GM12865 (cell line): Measurements from ENCODE around the gene ARID5B.

ENCODE experiments used
- DNase-seq: peaks from one replicate; pipeline ENCODE4 v3.0.0; 2010; ENCODE audit warnings: low read depth
- H3K4me3 ChIP-seq: 2 replicates; pipeline ENCODE4 v1.5.1; 2011; ENCODE audit warnings: mild to moderate bottlenecking, low read depth, low read length, control low read depth
- CTCF ChIP-seq: IDR thresholded peaks from 2 replicates; pipeline ENCODE4 v1.5.1; 2011; ENCODE audit warnings: low read length, control low read depth, low read depth, inconsistent platforms; ENCODE audit not compliant: insufficient read depth; ENCODE audit errors: missing control alignments

Gene ARID5B

DNA sequence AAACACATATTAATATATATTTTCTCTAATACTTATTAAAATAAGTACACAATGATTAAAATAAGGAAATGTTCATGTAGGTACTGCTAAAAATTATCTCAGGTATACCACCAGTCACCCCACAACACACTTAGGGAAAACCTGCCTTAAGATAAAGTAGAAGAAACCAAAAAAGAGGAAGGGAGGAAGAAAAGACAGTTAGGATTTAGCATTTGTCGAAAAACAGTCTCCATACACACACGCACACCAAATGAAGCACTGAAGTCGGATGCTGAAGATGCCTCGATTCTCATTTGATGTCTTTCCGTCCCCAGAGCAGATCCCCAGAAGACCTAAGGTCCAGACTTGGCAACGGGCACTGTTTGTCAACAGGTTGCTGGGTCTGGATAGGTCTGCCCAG is 30.0 kb upstream of the ARID5B start:
- no peak for DNase-seq
- H3K4me3 ChIP-seq = no peak overlapping the region
- no peak for TF ChIP-seq CTCF

- DNase-seq = no peak
- H3K4me3 ChIP-seq = no peak overlapping the region
- TF ChIP-seq CTCF = no peak
Observed at GRCh38 chr10:61877887-61878739, 23.4 kb upstream of the ARID5B start.

- DNase-seq = no peak
- no peak overlapping the region for H3K4me3 ChIP-seq
- no peak for TF ChIP-seq CTCF
Observed at GRCh38 chr10:61878740-61879068, 22.8 kb upstream of the ARID5B start.

DNA sequence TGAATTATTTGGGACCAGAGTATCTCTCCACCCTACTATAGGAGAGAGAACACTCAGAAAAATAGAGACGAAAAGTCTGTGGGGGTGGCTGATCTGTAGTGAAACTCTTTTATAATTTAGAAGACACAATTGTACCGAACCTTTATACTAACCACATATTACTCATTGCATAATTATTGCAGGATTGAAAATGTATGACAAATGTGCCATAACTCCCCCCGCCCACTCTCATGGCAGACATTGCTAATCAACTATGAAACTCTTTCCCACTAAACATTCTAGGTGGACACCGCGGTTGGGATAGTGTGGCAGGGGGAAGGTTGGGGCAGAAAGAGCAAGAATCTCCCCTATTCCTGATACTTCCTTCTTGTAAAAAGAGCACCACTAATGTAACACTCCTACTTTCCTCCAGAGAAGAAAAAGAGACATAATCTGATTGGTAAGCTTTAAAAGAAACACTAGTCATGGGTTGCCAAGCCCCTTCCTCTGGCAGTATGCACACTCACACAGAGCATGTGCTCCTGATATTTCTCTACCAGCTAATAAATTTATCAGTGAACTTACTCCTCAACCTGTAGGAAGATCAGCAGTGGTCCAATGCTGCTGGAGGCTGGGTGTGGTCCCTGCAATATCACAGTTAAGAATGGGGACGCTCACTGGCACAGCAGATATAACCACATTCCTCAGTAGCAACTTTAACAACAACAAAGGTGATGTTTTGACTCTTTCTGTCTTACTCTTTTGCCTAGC is 18.7 kb upstream of the ARID5B start:
- TF ChIP-seq CTCF = no peak
- DNase-seq = no peak
- no peak overlapping the region for H3K4me3 ChIP-seq

DNA sequence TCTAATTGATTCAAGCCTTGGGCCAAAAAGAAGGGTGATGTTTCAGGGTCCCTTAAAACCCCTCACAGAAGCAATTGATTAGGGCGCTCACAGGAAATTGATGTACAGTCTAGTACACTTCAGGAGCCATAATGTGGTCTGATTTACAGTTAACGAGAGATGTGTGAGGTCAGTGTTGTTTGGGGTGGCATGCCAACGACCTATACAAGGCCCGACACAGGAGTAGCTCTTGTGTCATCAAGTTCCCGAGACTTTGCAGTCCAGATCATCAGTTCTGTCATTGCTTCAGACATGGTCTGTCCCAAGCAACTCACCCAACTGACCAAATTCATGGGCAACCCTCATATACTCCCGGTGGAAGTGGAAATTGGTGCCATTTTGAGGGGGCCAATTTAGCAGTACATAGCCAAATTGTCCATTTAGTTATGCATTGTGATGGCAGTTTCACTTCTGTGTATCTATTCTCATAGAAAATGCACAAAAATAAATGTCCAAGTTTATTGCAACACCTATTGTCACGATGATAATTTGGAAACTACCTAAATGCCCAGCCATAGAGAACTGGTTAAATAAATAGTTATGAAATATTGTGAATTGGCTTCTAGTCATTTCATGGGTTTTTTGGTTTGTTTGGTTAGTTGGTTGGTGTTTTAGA is 18.0 kb upstream of the ARID5B start:
- H3K4me3 ChIP-seq = no peak overlapping the region
- peak; percentile 8 for DNase-seq
- no peak for TF ChIP-seq CTCF

DNA sequence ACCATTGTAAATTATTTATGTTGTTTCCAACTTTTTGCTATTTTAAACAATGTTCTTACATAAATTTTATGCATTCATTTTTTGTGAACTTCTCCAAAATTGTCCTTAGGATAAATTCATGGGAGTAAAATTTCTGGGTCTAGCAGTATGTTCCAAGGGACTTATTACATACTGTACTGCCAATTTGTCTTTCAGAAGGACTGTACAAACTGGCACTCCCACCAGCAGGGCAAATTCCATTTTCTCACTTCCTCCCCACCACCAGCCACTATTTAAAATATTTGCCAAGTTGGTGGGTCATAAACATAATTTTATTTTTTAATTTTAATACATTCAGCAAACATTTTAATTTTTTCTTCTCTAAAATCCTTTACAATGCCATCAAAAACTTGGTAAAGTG is 13.7 kb upstream of the ARID5B start:
- no peak for TF ChIP-seq CTCF
- no peak for DNase-seq
- H3K4me3 ChIP-seq = no peak overlapping the region
